RWPE2 (cell line): ENCODE data around the gene PTPRD.

Experiments
- ATAC-seq: fragments of 200-7000 bp; cut with Tn5 transposase; 3 replicates; pipeline ENCODE4 v1.9.1; 2021; ENCODE audit warnings: low read depth
- DNase-seq: peaks from one replicate; pipeline ENCODE4 v3.0.0-alpha.2; 2020; ENCODE audit warnings: low spot score
- H3K27ac ChIP-seq: fragments of 450-650 bp; 2 replicates; pipeline ENCODE4 v1.5.1; 2017; ENCODE audit warnings: mild to moderate bottlenecking; ENCODE audit not compliant: poor library complexity, severe bottlenecking
- H3K27me3 ChIP-seq: fragments of 250-450 bp; sonication (Bioruptor Pico); 2 replicates; pipeline ENCODE4 v1.5.1; 2021; ENCODE audit warnings: mild to moderate bottlenecking, moderate library complexity; ENCODE audit not compliant: insufficient read depth, poor library complexity, severe bottlenecking
- H3K36me3 ChIP-seq: fragments of 250-450 bp; sonication (Bioruptor Pico); 2 replicates; pipeline ENCODE4 v1.5.1; 2020; ENCODE audit warnings: low read depth, mild to moderate bottlenecking, moderate library complexity
- H3K4me1 ChIP-seq: fragments of 250-450 bp; sonication (Bioruptor Pico); 2 replicates; pipeline ENCODE4 v1.5.1; 2021; ENCODE audit warnings: mild to moderate bottlenecking, moderate library complexity; ENCODE audit not compliant: insufficient read depth, poor library complexity, severe bottlenecking
- H3K4me3 ChIP-seq: fragments of 250-450 bp; sonication (Bioruptor Pico); 2 replicates; pipeline ENCODE4 v1.5.1; 2021; ENCODE audit warnings: mild to moderate bottlenecking, moderate library complexity; ENCODE audit not compliant: severe bottlenecking
- H3K9me3 ChIP-seq: fragments of 250-450 bp; sonication (Bioruptor Pico); 2 replicates; pipeline ENCODE4 v1.5.1; 2021; ENCODE audit warnings: mild to moderate bottlenecking, moderate library complexity; ENCODE audit not compliant: severe bottlenecking
- CTCF ChIP-seq: fragments of 450-650 bp; IDR thresholded peaks from one replicate; pipeline ENCODE4 v1.5.1; 2017; ENCODE audit warnings: mild to moderate bottlenecking, moderate library complexity; ENCODE audit not compliant: poor library complexity, severe bottlenecking

The PTPRD gene

GRCh38 chr9:10562581-10563343, 50.0 kb downstream of the PTPRD start:
- no peak for TF ChIP-seq CTCF
- Histone ChIP-seq H3K27ac (peak overlapping the region; percentile 84), H3K4me1 (peaks cover 23% of the 10 kb centered on the region), H3K36me3 (no peaks in the 10 kb centered on the region), H3K27me3 (no peaks in the 10 kb centered on the region), H3K4me3 (no peak overlapping the region), H3K9me3 (no peaks in the 10 kb centered on the region)
- ATAC-seq = peak; percentile 93
- no peak for DNase-seq

GRCh38 chr9:10548348-10548747, 64.5 kb downstream of the PTPRD start:
- no peak for TF ChIP-seq CTCF
- H3K36me3 ChIP-seq = no peaks in the 10 kb centered on the region
- DNase-seq (no peak), ATAC-seq (no peak)
- no peaks in the 10 kb centered on the region for H3K9me3 ChIP-seq
- H3K27ac ChIP-seq = no peak overlapping the region
- peaks cover 2% of the 10 kb centered on the region for H3K27me3 ChIP-seq
- H3K4me3 ChIP-seq = no peak overlapping the region
- no peaks in the 10 kb centered on the region for H3K4me1 ChIP-seq

- no peak overlapping the region for H3K27ac ChIP-seq
- no peaks in the 10 kb centered on the region for H3K36me3 ChIP-seq
- TF ChIP-seq CTCF = no peak
- DNase-seq (no peak), ATAC-seq (no peak)
- H3K27me3 ChIP-seq = peaks cover 18% of the 10 kb centered on the region
- no peaks in the 10 kb centered on the region for H3K9me3 ChIP-seq
- no peak overlapping the region for H3K4me3 ChIP-seq
- H3K4me1 ChIP-seq = no peaks in the 10 kb centered on the region
Observed at GRCh38 chr9:10538073-10538472, 74.7 kb downstream of the PTPRD start.

- Histone ChIP-seq H3K4me1 (no peaks in the 10 kb centered on the region), H3K4me3 (no peak overlapping the region), H3K9me3 (no peaks in the 10 kb centered on the region), H3K27me3 (peaks cover 18% of the 10 kb centered on the region), H3K27ac (no peak overlapping the region), H3K36me3 (no peaks in the 10 kb centered on the region)
- ATAC-seq (no peak), DNase-seq (no peak)
- no peak for TF ChIP-seq CTCF
Observed at GRCh38 chr9:10534850-10535249, 78.0 kb downstream of the PTPRD start.

GRCh38 chr9:10525972-10526371, 86.8 kb downstream of the PTPRD start:
- no peaks in the 10 kb centered on the region for H3K4me1 ChIP-seq
- ATAC-seq = no peak
- H3K27ac ChIP-seq = no peak overlapping the region
- H3K4me3 ChIP-seq = no peak overlapping the region
- H3K36me3 ChIP-seq = no peaks in the 10 kb centered on the region
- H3K27me3 ChIP-seq = peaks cover 3% of the 10 kb centered on the region
- no peak for DNase-seq
- H3K9me3 ChIP-seq = no peaks in the 10 kb centered on the region
- peak; percentile 37 for TF ChIP-seq CTCF
